ENCODE results near the gene GADD45GIP1. TPM values are rescaled to one million over a fixed set of nuclear protein-coding genes. Genes with fewer than 3 reads are reported as not detected.

GADD45GIP1 gene
- total and polyA plus RNA-seq, 4 donors = 15.3 to 40.6 (median 23.3) TPM

DNA sequence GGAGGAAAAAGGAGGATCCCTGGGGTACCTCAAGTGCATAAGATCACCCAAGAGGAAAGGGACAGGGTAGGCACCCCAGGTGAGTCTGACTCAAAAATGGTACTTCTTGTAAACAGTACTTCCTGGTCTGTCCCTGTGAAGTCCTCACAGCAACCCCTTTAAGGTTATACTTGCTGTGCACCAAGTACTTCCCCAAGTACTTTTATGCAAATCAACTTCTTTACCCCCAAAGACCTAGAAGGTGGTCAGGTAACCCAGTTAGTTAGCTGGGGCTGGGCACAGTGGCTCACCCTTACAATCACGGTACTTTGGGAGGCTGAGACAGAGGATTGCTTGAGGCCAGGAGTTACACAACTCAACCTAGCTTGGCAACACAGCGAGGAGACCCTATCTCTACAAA, 16.1 kb downstream of the GADD45GIP1 start:
- intact Hi-C loops (cut with DNase I) = no loop called here
- no peak for ATAC-seq (ENCODE audit: low FRiP score)
- DNase-seq = no peak
- WGBS, 2 donors = 57 to 77% methylated on average over 2 of the region's 2 CpGs
- H3K4me3 ChIP-seq (ENCODE audit: low read length in 2 of 2) = no peak overlapping the region
- H3K4me1 ChIP-seq (ENCODE audit: control insufficient read depth in 1 of 2, insufficient read depth in 2 of 2, low read length in 2 of 2) = no peaks in the 10 kb centered on the region
- no peaks in the 10 kb centered on the region for H3K27me3 ChIP-seq (ENCODE audit: control insufficient read depth in 1 of 2, insufficient read depth in 2 of 2, low read length in 1 of 2)
- no peaks in the 10 kb centered on the region for H3K9me3 ChIP-seq (ENCODE audit: control insufficient read depth, low read length)
- H3K36me3 ChIP-seq (ENCODE audit: control insufficient read depth in 1 of 2, insufficient read depth in 2 of 2, low read length in 1 of 2) = peaks cover 8% of the 10 kb centered on the region in 2 donors
- H3K27ac ChIP-seq (ENCODE audit: low read depth in 1 of 2, low read length in 2 of 2) = no peak overlapping the region

- WGBS, 2 donors = 59 to 64% methylated on average over 10 of the region's 10 CpGs
- intact Hi-C loops (cut with DNase I) = no loop called here
- Histone ChIP-seq H3K36me3 (ENCODE audit: control insufficient read depth in 1 of 2, insufficient read depth in 2 of 2, low read length in 1 of 2) (peaks cover 8% of the 10 kb centered on the region in 2 donors), H3K4me1 (ENCODE audit: control insufficient read depth in 1 of 2, insufficient read depth in 2 of 2, low read length in 2 of 2) (no peaks in the 10 kb centered on the region), H3K9me3 (ENCODE audit: control insufficient read depth, low read length) (no peaks in the 10 kb centered on the region), H3K27me3 (ENCODE audit: control insufficient read depth in 1 of 2, insufficient read depth in 2 of 2, low read length in 1 of 2) (no peaks in the 10 kb centered on the region), H3K4me3 (ENCODE audit: low read length in 2 of 2) (no peak overlapping the region), H3K27ac (ENCODE audit: low read depth in 1 of 2, low read length in 2 of 2) (no peak overlapping the region)
- no peak for ATAC-seq (ENCODE audit: low FRiP score)
- DNase-seq = no peak
These were observed 17.0 kb downstream of the GADD45GIP1 start for GRCh38 chr19:12939975-12940423.

DNA sequence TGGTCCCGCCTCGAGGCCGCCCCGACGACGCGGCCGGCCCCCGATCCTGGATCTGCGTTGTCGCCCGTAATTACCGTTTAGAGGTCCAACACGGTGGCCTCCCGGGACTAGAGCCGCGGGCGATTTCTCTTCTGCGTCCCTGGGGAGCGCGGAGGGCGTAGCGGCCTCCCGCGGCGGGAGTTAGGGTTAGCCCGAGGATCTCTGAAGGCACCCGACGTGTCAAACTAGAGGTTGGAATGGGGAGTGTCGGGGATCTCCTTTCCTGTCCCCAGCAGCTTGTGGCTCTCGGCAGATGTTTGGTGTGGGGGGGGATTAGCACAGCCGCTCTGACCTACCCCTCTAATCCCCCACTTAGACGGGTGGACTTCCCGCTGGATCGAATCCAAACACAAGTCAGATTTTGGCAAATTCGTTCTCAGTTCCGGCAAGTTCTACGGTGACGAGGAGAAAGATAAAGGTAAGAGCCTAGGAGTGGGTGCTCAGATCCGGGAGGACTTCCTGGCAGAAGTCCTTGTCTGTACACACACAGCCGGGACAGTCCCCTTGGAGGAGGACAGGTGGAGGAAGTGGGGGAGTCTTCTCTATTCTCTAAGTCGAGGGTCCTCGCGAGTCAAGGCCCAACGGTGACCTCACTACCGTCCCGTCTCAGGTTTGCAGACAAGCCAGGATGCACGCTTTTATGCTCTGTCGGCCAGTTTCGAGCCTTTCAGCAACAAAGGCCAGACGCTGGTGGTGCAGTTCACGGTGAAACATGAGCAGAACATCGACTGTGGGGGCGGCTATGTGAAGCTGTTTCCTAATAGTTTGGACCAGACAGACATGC, 18.0 kb downstream of the GADD45GIP1 start:
- Histone ChIP-seq H3K27ac (ENCODE audit: low read depth in 1 of 2, low read length in 2 of 2) (peak overlapping the region in 1 of 2 donors; percentile 35), H3K4me1 (ENCODE audit: control insufficient read depth in 1 of 2, insufficient read depth in 2 of 2, low read length in 2 of 2) (no peaks in the 10 kb centered on the region), H3K4me3 (ENCODE audit: low read length in 2 of 2) (peak overlapping the region; percentile 19 to 88), H3K36me3 (ENCODE audit: control insufficient read depth in 1 of 2, insufficient read depth in 2 of 2, low read length in 1 of 2) (peaks cover 8% of the 10 kb centered on the region in 2 donors), H3K27me3 (ENCODE audit: control insufficient read depth in 1 of 2, insufficient read depth in 2 of 2, low read length in 1 of 2) (no peaks in the 10 kb centered on the region), H3K9me3 (ENCODE audit: control insufficient read depth, low read length) (no peaks in the 10 kb centered on the region)
- DNase-seq (peak in 1 of 2 donors; percentile 65), ATAC-seq (ENCODE audit: low FRiP score) (peak; percentile 46)
- intact Hi-C loops (cut with DNase I) = no loop called here
- WGBS, 2 donors = 0% methylated on average over 54 of the region's 54 CpGs

DNA sequence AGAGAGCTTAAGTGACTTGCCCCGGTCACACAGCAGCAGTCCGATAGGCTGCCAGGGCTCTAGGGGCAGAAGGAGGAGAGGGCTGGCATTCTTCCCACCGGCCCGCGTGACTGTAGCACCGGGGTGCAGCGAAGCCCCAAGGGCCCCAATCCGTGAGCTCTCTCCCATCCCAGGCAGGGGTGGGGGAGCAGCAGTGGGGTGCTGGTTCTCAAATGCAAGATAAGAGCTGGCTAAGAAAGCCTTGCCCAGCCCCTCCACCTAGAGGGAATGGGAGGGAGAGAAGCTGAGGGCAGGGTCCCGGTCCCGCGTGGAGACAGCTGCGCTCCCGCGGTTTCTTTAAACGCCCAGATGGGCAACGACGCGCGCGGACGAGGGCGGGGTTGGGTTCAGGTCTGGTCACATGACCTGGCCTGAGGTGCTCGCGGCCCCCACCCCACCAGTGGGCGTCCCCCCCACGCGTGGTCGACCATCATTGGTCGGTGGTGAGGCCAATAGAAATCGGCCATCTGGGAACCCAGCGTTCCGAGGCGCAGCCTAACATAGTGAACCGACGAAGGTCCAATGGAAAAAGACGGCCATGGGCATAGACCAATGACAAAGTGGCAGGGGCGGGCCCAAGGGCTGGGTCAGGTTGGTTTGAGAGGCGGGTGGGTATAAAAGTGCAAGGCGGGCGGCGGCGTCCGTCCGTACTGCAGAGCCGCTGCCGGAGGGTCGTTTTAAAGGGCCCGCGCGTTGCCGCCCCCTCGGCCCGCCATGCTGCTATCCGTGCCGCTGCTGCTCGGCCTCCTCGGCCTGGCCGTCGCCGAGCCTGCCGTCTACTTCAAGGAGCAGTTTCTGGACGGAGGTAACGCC, 18.9 kb downstream of the GADD45GIP1 start, which contains the start of gene CALR:
TSS of gene CALR (plus strand) at position 683 of the 852 bp plus-strand sequence. CDS start at position 754, 71 bp downstream.
- no peaks in the 10 kb centered on the region for H3K9me3 ChIP-seq (ENCODE audit: control insufficient read depth, low read length)
- no peaks in the 10 kb centered on the region for H3K27me3 ChIP-seq (ENCODE audit: control insufficient read depth in 1 of 2, insufficient read depth in 2 of 2, low read length in 1 of 2)
- no peaks in the 10 kb centered on the region for H3K4me1 ChIP-seq (ENCODE audit: control insufficient read depth in 1 of 2, insufficient read depth in 2 of 2, low read length in 2 of 2)
- intact Hi-C loops (cut with DNase I) = no loop called here
- peak; percentile 100 for DNase-seq
- ATAC-seq (ENCODE audit: low FRiP score) = peak; percentile 96
- peaks cover 5% of the 10 kb centered on the region in 2 donors for H3K36me3 ChIP-seq (ENCODE audit: control insufficient read depth in 1 of 2, insufficient read depth in 2 of 2, low read length in 1 of 2)
- peak within 1 kb of the TSS in 1 of 2 donors; percentile 35 for H3K27ac ChIP-seq (ENCODE audit: low read depth in 1 of 2, low read length in 2 of 2)
- WGBS, 2 donors = 0 to 1% methylated on average over 55 to 63 of the region's 63 CpGs
- H3K4me3 ChIP-seq (ENCODE audit: low read length in 2 of 2) = peak within 1 kb of the TSS; percentile 19 to 88

DNA sequence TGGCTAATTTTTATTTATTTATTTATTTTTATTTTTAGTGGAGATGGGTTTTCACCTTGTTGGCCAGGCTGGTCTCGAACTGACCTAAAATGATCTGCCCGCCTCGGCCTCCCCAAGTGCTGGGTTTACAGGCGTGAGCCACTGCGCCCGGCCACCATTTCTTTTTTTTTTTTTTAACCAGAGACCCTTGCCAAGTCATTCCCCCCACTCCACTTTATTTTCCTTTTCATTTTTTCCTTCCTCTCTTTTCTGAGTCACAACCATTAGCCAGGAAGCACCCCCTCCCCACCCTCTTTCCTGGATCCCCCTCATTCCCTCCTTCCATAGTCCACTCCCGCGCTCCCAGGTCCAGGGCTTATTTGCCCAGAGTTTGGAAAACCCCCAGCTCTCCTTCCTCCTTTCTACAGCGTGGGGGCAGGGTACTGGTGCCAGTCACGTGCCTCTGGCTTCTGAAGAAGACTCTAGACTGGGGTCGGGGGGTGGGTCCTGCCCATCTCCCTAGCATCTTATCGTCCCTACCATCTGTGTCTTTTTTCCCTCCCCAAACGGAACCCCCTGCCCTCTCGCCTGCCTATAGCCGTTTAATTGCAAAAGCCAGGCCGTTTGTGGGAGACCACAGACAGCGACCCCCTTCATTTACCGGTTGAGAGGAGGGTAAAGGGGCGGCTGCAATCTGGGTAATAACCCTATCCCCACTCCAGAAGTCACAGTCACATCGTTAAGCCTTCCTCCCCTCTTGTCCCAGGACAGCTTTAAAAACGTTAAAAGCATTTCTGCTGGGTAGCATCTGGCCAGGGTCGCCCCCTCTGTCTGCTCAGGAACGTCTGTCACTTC, 19.7 kb downstream of the GADD45GIP1 start:
- Histone ChIP-seq H3K9me3 (ENCODE audit: control insufficient read depth, low read length) (no peaks in the 10 kb centered on the region), H3K4me3 (ENCODE audit: low read length in 2 of 2) (no peak overlapping the region), H3K27ac (ENCODE audit: low read depth in 1 of 2, low read length in 2 of 2) (no peak overlapping the region), H3K4me1 (ENCODE audit: control insufficient read depth in 1 of 2, insufficient read depth in 2 of 2, low read length in 2 of 2) (no peaks in the 10 kb centered on the region), H3K27me3 (ENCODE audit: control insufficient read depth in 1 of 2, insufficient read depth in 2 of 2, low read length in 1 of 2) (no peaks in the 10 kb centered on the region), H3K36me3 (ENCODE audit: control insufficient read depth in 1 of 2, insufficient read depth in 2 of 2, low read length in 1 of 2) (peaks cover 5% of the 10 kb centered on the region in 2 donors)
- ATAC-seq (ENCODE audit: low FRiP score) (no peak), DNase-seq (peak in 1 of 2 donors; percentile 74)
- intact Hi-C loops (cut with DNase I) = no loop called here
- 18 to 20% methylated on average over 23 of the region's 23 CpGs for WGBS, 2 donors

DNA sequence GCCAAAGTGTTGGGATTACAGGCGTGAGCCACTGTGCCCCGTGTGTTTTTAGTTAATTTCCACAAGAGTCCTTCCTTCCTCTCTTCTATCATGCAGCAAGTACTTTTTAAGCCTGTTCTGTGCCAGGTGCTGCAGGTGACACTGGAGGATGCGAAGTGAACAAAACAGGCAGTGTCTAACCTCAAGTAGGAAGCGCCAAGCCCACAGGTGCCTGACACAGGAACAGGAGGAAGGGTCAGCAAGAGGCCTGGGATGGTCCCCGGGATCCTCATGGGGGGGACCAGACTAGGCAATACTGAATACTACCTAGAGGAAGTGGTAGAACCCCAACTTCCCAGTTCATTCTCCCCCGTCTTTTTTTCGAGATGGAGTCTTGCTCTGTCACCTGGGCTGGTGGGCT, 20.4 kb downstream of the GADD45GIP1 start:
- DNase-seq (no peak), ATAC-seq (ENCODE audit: low FRiP score) (no peak)
- 83 to 84% methylated on average over 7 of the region's 7 CpGs for WGBS, 2 donors
- intact Hi-C loops (cut with DNase I) = no loop called here
- Histone ChIP-seq H3K4me1 (ENCODE audit: control insufficient read depth in 1 of 2, insufficient read depth in 2 of 2, low read length in 2 of 2) (no peaks in the 10 kb centered on the region), H3K27me3 (ENCODE audit: control insufficient read depth in 1 of 2, insufficient read depth in 2 of 2, low read length in 1 of 2) (no peaks in the 10 kb centered on the region), H3K9me3 (ENCODE audit: control insufficient read depth, low read length) (no peaks in the 10 kb centered on the region), H3K27ac (ENCODE audit: low read depth in 1 of 2, low read length in 2 of 2) (no peak overlapping the region), H3K4me3 (ENCODE audit: low read length in 2 of 2) (no peak overlapping the region), H3K36me3 (ENCODE audit: control insufficient read depth in 1 of 2, insufficient read depth in 2 of 2, low read length in 1 of 2) (peaks cover 3 to 5% of the 10 kb centered on the region in 2 donors)

DNA sequence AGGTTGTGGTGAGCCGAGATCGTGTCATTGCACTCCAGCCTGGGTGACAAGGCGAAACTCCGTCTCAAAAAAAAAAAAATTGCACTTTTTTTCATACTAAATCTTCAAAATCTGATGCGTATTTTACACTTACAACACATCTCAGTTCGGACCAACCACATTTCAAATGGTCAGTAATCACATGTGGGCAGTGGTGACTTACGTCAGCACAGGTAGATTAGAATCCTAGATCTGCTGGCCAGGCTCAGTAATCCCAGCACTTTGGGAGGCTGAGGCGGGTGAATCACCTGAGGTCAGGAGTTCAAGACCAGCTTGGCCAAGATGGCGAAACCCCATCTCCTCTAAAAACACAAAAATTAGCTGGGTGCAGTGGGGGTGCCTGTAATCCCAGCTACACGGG, 22.0 kb downstream of the GADD45GIP1 start:
- peaks cover 0 to 2% of the 10 kb centered on the region in 2 donors for H3K36me3 ChIP-seq (ENCODE audit: control insufficient read depth in 1 of 2, insufficient read depth in 2 of 2, low read length in 1 of 2)
- no peak overlapping the region for H3K4me3 ChIP-seq (ENCODE audit: low read length in 2 of 2)
- H3K27ac ChIP-seq (ENCODE audit: low read depth in 1 of 2, low read length in 2 of 2) = no peak overlapping the region
- WGBS, 2 donors = 91% methylated on average over 10 of the region's 10 CpGs
- no peaks in the 10 kb centered on the region for H3K27me3 ChIP-seq (ENCODE audit: control insufficient read depth in 1 of 2, insufficient read depth in 2 of 2, low read length in 1 of 2)
- no peak for DNase-seq
- no peak for ATAC-seq (ENCODE audit: low FRiP score)
- H3K9me3 ChIP-seq (ENCODE audit: control insufficient read depth, low read length) = no peaks in the 10 kb centered on the region
- no peaks in the 10 kb centered on the region for H3K4me1 ChIP-seq (ENCODE audit: control insufficient read depth in 1 of 2, insufficient read depth in 2 of 2, low read length in 2 of 2)
- intact Hi-C loops (cut with DNase I) = no loop called here
